WI38 (cell line): Measurements from ENCODE around the gene CAPN9.

Source experiments
- H3K4me3 ChIP-seq: 2 replicates; pipeline ENCODE4 v1.5.1; 2011; ENCODE audit warnings: low read depth, mild to moderate bottlenecking, control low read depth, low read length
- CTCF ChIP-seq: IDR thresholded peaks from 2 replicates; pipeline ENCODE4 v1.5.1; 2012; ENCODE audit warnings: low read depth, mild to moderate bottlenecking, control low read depth, low read length

The CAPN9 gene

GRCh38 chr1:230819976-230820375, 72.8 kb downstream of the CAPN9 start:
- no peak for TF ChIP-seq CTCF

GRCh38 chr1:230820568-230820967, 73.4 kb downstream of the CAPN9 start:
- TF ChIP-seq CTCF: no peak

More at GRCh38 chr1:230819976-230820375, 72.8 kb downstream of the CAPN9 start:
- no peak overlapping the region for H3K4me3 ChIP-seq

GRCh38 chr1:230821346-230821745, 74.2 kb downstream of the CAPN9 start:
- no peak for TF ChIP-seq CTCF
- H3K4me3 ChIP-seq: no peak overlapping the region

More at GRCh38 chr1:230820568-230820967, 73.4 kb downstream of the CAPN9 start:
- H3K4me3 ChIP-seq: no peak overlapping the region

- H3K4me3 ChIP-seq: no peak overlapping the region
- TF ChIP-seq CTCF: no peak
Measured at GRCh38 chr1:230822092-230822581, 74.9 kb downstream of the CAPN9 start.

- TF ChIP-seq CTCF: no peak
- H3K4me3 ChIP-seq: no peak overlapping the region
Measured at GRCh38 chr1:230823426-230823825, 76.2 kb downstream of the CAPN9 start.

GRCh38 chr1:230823931-230824381, 76.8 kb downstream of the CAPN9 start:
- H3K4me3 ChIP-seq: no peak overlapping the region
- no peak for TF ChIP-seq CTCF

GRCh38 chr1:230824551-230824918, 77.3 kb downstream of the CAPN9 start:
- H3K4me3 ChIP-seq: no peak overlapping the region
- no peak for TF ChIP-seq CTCF
